Esophagus squamous epithelium (tissue), 5 donors: ENCODE measurements around the gene CCDC33. TPM values are rescaled to one million over a fixed set of nuclear protein-coding genes. Genes with fewer than 3 reads are reported as not detected.

Experiments
- DNase-seq: peaks from one replicate; lab custom pipeline; 2025; lab: John Stamatoyannopoulos, UW
- H3K27ac ChIP-seq, 4 donors: fragments of 200-600 bp; sonication (generic); one replicate each; pipeline ENCODE4 v1.5.1; 2016 to 2019; ENCODE audit warnings: mild to moderate bottlenecking in 1 of 4
- H3K27me3 ChIP-seq, 4 donors: fragments of 200-600 bp; sonication (generic); 1 replicate in 3 of 4; 2 replicates in 1 of 4; pipeline versions ENCODE4 v1.5.1 to v1.6.0; 2017 to 2021; ENCODE audit warnings: antibody characterized with exemption in 1 of 4
- H3K36me3 ChIP-seq, 3 donors: fragments of 200-600 bp; sonication (generic); one replicate each; pipeline ENCODE4 v1.5.1; 2016 to 2019
- H3K4me1 ChIP-seq, 3 donors: fragments of 200-600 bp; sonication (generic); one replicate each; pipeline ENCODE4 v1.5.1; 2017 to 2019
- H3K4me3 ChIP-seq, 4 donors: fragments of 200-600 bp; sonication (generic); 1 replicate in 3 of 4; 2 replicates in 1 of 4; pipeline ENCODE4 v1.5.1; 2016 to 2019; ENCODE audit warnings: mild to moderate bottlenecking in 2 of 4, moderate library complexity in 1 of 4
- H3K9me3 ChIP-seq, 3 donors: fragments of 200-600 bp; sonication (generic); one replicate each; pipeline ENCODE4 v1.5.1; 2016 to 2019
- POLR2A ChIP-seq, 4 donors: fragments of 450-650 bp; IDR thresholded peaks; one replicate each; pipeline ENCODE4 v1.6.1; 2017; ENCODE audit warnings: antibody characterized with exemption in 4 of 4, mild to moderate bottlenecking in 4 of 4, moderate library complexity in 3 of 4
- WGBS, 2 donors: methylation state at CpG; one replicate each; pipeline ENCODE4 v1.1.5; 2018; 5-methylcytosine and 5-hydroxymethylcytosine counted together
- intact Hi-C: fragments of 100-400 bp; cut with DNase I; formaldehyde crosslinking; loops from one replicate; pipeline ENCODE4 v1.15.0; 2022
- total RNA-seq, 4 donors: library from RNA; depleted of rRNA; stranded (reverse); fragments of >200 nt; gene quantifications; one replicate each; pipeline ENCODE4 v1.1.0, GENCODE V29; 2016
- TF ChIP-seq, protein P1 (sequence below), 6 experiments: fragments of 450-650 bp in 4 of 6; fragments of 200-600 bp in 2 of 6; sonication (generic) in 2 of 6; IDR thresholded peaks; one replicate each; pipeline ENCODE4 v1.5.1; 2016 to 2019; ENCODE audit warnings: antibody characterized with exemption in 6 of 6, mild to moderate bottlenecking in 4 of 6, moderate library complexity in 4 of 6
- donor health status: DM: yes; HTN: yes; CAD: no.

CCDC33 gene
- total RNA-seq, 4 donors from 2014 or later = not detected

DNA sequence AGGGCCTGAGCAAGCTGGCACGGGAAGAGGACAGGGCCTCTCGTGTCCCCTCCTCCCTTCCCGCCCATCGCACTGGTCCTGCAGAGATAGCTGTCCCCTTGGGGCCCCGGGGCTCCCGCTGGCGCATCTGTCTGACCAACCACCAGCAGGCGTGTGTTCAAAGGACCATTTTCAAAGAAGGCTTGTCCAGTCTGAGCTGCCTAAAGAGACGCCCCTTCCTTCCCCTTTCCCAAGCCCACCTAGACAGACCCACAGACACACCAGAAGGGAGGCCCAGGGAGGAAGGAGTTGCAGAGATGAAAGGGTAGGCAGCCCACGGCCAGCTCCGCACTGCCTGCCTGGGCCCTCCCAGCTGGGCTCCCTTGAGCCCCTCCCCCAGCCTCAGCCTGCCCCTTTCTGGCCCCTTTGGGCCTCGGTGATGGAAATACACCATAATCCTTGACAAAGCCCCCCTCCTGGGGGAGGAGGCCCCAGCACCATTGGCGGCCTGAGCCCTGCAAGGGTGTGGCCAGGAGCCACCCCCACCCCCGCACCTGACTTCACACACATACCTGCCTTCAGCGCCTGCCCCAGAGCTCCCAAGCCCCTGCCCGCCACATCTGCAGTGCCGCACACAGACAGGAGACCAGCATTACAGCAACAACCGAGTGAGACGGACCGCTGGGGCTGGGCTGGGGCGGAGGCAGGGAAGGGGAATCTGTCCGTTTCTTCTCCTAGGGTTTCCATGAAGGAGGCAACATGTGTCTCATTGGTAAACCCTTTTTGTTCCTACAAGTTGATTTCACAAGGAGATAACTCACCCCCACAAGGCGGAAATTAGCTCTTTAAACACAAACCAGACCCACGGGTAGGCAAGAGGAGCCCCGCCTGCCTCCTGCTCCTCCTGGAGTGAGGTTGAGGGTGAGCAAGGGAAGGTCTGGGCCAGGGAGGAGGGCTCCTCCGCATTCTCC lies 33.4 kb upstream of the CCDC33 start, which contains the start of gene STRA6:
Gene STRA6 (minus strand): TSS at position 336 of the 950 bp plus-strand sequence. CDS start 520 bp downstream, outside the sequence.
- H3K4me3 ChIP-seq = no peak within 1 kb of the TSS

GRCh38 chr15:74203914-74204431 lies 32.2 kb upstream of the CCDC33 start:
- no peak overlapping the region for H3K4me3 ChIP-seq
- H3K27me3 ChIP-seq = peaks cover 0 to 16% (median 0%) of the 10 kb centered on the region in 4 donors
- intact Hi-C loops = no loop called here
- peaks cover 5 to 68% (median 41%) of the 10 kb centered on the region in 3 donors for H3K4me1 ChIP-seq
- H3K36me3 ChIP-seq = no peaks in the 10 kb centered on the region
- no peak for DNase-seq
- no peak for TF ChIP-seq POLR2A (IDR thresholded peaks at IDR 0.05)
- TF ChIP-seq, protein P1, sequence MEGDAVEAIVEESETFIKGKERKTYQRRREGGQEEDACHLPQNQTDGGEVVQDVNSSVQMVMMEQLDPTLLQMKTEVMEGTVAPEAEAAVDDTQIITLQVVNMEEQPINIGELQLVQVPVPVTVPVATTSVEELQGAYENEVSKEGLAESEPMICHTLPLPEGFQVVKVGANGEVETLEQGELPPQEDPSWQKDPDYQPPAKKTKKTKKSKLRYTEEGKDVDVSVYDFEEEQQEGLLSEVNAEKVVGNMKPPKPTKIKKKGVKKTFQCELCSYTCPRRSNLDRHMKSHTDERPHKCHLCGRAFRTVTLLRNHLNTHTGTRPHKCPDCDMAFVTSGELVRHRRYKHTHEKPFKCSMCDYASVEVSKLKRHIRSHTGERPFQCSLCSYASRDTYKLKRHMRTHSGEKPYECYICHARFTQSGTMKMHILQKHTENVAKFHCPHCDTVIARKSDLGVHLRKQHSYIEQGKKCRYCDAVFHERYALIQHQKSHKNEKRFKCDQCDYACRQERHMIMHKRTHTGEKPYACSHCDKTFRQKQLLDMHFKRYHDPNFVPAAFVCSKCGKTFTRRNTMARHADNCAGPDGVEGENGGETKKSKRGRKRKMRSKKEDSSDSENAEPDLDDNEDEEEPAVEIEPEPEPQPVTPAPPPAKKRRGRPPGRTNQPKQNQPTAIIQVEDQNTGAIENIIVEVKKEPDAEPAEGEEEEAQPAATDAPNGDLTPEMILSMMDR (IDR thresholded peaks at IDR 0.05) = no peak
- 13 to 14% methylated on average over 2 to 3 of the region's 10 CpGs for WGBS, 2 donors
- H3K27ac ChIP-seq = no peak overlapping the region
- H3K9me3 ChIP-seq = no peaks in the 10 kb centered on the region

More for the DNA sequence above, 33.4 kb upstream of the CCDC33 start, which contains the start of gene STRA6:
- H3K9me3 ChIP-seq = no peaks in the 10 kb centered on the region
- DNase-seq = no peak
- H3K36me3 ChIP-seq = no peaks in the 10 kb centered on the region
- H3K27me3 ChIP-seq = peaks cover 0 to 11% (median 0%) of the 10 kb centered on the region in 4 donors
- H3K4me1 ChIP-seq = peaks cover 5 to 80% (median 41%) of the 10 kb centered on the region in 3 donors
- peak within 1 kb of the TSS in 3 of 4 donors; percentile 16 to 58 (median 36) for H3K27ac ChIP-seq
- TF ChIP-seq, protein P1 (IDR thresholded peaks at IDR 0.05) = no peak
- no peak for TF ChIP-seq POLR2A (IDR thresholded peaks at IDR 0.05)
- WGBS, 2 donors = 51 to 59% methylated on average over 7 to 15 of the region's 26 CpGs
- intact Hi-C loops = no loop called here

DNA sequence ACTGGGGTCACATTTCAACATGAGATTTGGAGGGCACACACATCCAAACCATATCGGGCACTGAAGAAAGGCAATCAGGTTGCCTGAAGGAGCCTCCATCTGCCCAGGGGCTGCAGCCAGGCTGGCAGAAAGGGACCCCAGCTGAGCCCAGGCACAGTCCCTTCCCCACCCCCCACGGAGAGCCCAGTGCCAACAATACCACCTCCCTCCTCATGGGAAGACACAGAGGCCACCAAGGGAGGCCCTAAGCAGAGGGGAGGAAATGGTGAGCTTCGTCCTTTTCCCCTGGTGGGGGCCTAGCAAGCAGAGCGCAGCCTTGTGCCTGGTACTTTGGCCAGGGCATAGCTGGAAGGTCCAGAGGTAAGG lies 30.6 kb upstream of the CCDC33 start:
- no peak for TF ChIP-seq POLR2A (IDR thresholded peaks at IDR 0.05)
- TF ChIP-seq, protein P1 (IDR thresholded peaks at IDR 0.05) = no peak
- H3K9me3 ChIP-seq = no peaks in the 10 kb centered on the region
- no peak overlapping the region for H3K27ac ChIP-seq
- DNase-seq = no peak
- peaks cover 0 to 16% (median 0%) of the 10 kb centered on the region in 4 donors for H3K27me3 ChIP-seq
- intact Hi-C loops = no loop called here
- H3K36me3 ChIP-seq = no peaks in the 10 kb centered on the region
- 100% methylated on average over 1 to 2 of the region's 4 CpGs for WGBS, 2 donors
- H3K4me1 ChIP-seq = peaks cover 5 to 52% (median 30%) of the 10 kb centered on the region in 3 donors
- no peak overlapping the region for H3K4me3 ChIP-seq

DNA sequence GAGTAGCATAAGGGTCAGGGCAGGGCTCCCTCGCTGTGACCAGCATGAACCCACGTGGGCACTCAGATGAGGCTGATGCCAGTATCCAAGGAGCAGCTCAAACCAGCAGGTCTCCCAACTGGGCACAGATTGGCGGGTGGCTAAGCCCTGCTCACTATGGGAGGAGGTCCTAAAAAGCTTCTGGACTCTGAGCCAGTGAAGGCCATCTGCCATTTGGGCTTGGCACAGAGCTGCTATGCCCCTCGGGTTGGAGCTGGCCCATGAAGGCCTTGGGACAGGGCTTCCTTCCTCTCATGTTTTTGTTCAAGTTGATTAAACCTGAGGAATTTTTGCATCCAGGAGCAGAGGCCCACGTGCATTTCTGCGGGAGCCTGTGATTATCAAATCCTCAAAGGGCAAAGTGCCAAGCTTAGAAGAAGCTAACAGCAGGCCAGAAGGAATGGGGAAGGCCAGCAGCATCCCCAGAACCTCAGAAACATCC lies 29.3 kb upstream of the CCDC33 start:
- TF ChIP-seq, protein P1 (IDR thresholded peaks at IDR 0.05) = no peak
- no peak for TF ChIP-seq POLR2A (IDR thresholded peaks at IDR 0.05)
- H3K4me1 ChIP-seq = peaks cover 0 to 39% (median 18%) of the 10 kb centered on the region in 3 donors

More for the DNA sequence above, 29.3 kb upstream of the CCDC33 start:
- Histone ChIP-seq H3K27me3 (peaks cover 0 to 16% (median 0%) of the 10 kb centered on the region in 4 donors), H3K4me3 (no peak overlapping the region), H3K9me3 (no peaks in the 10 kb centered on the region), H3K36me3 (no peaks in the 10 kb centered on the region), H3K27ac (no peak overlapping the region)
- intact Hi-C loops = no loop called here
- DNase-seq = no peak
- WGBS, 2 donors = 30 to 47% methylated on average over 4 to 5 of the region's 6 CpGs
